CD4-positive, alpha-beta T cell treated with Interleukin-2 at 100 ng/mL for 4 hours (primary cell): ENCODE data around the gene SCARF2.
"Not testable (repeated sequence)": the region's sequence is repeated elsewhere in the genome, so short reads cannot be mapped to it uniquely, and the experiment has no call there.

Source experiments
- DNase-seq: peaks from one replicate; pipeline ENCODE4 v3.0.0-alpha.2; 2020; ENCODE audit warnings: low spot score

Gene SCARF2

DNA sequence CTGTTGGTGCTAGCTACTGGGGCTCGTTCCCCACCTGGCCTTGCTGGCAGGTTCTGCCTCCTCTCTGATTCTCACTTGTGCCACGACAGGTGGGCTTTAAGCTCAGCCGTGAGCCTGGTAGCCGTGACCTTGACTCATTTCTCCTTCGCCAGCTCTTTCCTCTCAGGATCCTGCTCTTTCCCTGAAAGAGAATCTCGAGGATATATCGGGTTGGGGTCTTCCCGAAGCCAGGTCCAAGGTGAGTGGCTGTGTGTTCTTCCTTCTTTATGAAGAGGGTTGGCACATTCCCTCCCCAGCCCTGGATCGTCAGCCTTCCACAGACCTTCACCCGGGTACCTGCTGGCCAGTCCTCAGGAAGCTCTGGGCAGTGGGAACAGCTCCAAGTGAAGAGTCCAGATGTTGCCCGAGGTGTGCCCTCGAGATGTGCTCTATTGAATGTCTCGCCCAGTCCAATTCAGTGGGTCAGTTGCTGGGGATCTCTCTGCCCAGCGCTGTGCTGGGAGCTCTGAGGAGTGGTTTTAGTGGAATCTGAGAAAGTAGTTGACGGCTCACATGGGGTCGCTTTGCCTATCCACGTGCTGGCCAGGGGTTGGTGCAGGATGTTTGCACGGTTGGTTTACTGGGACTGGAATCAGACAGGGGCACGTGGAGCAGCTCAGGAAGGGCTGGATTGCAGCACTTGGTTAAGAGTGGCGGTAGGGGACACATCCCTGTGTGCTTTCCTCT lies 42.3 kb downstream of the SCARF2 start:
- no peak for DNase-seq

DNA sequence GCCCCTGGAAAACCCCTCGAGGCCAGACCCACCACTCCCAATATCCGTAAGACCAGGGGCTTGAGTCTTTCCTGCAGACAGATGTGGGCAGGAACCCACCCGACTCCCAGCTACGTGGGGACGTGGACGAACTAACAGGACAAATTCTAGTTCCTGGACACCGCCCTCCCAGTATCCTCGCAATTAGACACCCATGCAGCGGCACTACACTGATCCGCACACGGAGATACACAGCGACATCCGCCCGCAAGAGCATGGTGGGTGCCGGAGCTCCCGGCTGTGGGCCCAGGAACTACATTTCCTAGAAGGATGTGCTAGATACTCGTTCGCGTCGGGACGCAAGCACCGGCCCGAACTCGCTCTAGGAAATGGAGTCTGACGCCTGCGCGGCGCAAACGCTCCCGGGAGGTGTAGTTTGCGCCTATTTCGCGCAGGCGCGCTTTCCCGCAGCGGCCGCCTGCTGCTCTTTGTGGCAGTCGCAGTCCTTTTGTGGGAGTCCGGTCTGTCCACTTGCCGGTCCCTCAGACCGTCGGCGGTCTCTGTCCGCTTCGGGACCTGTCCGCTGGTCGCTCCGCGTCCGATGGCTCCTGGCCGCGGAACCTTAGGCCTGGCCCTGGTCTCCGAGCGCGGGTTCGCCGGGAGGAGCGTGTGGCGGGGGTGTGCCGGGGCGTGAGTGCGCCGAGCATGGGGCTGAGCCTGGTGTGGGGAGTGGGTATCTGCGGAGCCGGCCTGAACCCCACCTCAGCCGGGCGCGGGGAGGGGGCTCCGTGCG lies 43.7 kb downstream of the SCARF2 start, which contains the start of gene ZNF74:
Gene ZNF74 (plus strand): TSS at position 447 of the 772 bp plus-strand sequence. CDS start 478 bp downstream, outside the sequence.
- peak; percentile 90 for DNase-seq

DNA sequence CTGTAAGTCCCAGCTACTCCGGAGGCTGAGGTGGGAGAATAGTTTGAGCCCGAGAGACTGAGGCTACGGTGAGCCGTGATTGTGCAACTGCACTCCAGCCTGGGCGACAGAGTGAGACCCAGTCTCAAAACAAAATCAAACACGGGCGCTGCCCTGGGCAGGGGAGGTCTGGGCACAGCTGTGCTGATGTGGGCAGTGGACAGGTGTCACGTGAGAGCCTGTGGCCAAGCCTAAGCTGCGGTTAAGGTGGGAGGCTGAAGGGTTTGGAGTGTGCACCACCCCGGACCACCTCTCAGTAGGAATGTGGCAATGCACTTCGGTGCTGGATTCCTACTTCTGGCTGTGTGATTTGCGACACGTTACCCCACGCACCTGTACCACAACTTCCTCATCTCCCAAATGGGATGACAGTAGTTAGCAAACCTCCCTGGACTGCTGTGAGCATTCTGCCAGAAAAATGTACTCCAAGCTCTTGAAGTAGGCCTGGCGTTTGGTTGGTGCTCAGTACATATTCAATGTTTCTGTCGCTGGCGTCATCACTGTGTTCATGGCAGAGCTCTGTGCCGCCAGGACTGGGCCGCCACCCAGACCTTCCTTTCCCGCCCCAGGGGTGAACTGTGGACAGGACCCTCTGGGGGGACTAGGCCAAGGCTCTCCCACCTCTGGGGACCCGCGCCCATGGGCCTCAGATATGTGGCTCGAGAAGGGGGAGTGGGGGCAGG lies 44.5 kb downstream of the SCARF2 start:
- DNase-seq, result no peak

DNA sequence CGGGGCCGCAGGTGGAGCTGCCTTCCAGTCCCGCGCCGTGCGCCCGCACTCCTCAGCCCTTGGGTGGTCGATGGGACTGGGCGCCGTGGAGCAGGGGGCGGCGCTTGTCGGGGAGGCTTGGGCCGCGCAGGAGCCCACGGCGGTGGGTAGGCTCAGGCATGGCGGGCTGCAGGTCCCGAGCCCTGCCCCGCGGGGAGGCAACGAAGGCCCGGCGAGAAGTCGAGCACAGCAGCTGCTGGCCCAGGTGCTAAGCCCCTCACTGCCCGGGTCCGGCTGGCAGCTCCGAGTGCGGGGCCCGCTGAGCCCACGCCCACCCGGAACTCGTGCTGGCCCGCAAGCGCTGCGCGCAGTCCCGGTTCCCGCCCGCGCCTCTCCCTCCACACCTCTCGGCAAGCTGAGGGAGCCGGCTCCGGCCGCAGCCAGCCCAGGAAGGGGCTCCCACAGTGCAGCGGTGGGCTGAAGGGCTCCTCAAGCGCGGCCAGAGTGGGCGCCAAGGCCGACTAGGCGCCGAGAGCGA lies 45.2 kb downstream of the SCARF2 start:
- DNase-seq, result not testable (repeated sequence)

- no peak for DNase-seq
Observed at GRCh38 chr22:20391222-20391621, 46.4 kb downstream of the SCARF2 start.

- DNase-seq, result no peak
Observed at GRCh38 chr22:20390394-20390907, 47.2 kb downstream of the SCARF2 start.

DNA sequence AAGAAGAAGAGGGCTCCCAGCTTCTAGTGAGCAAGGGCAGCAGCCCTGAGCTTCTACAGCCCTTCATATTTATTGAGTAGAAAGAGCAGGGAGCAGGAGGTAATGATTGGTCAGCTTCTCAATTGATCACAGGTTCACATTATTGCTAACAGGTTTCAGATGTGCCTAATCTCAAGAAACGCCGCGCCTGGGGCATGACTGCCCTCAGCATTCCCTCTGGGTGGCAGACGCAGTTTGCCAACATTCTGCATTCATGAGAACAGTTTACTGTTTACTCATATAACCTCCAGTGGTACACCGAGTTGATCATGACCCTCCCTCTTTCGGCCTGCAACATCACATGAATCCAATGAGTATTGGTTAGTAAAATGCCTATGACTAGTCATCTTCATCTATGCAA lies 48.3 kb downstream of the SCARF2 start:
- DNase-seq, result no peak

GRCh38 chr22:20388200-20388599 lies 49.4 kb downstream of the SCARF2 start:
- DNase-seq, result no peak

GRCh38 chr22:20386972-20387371 lies 50.7 kb downstream of the SCARF2 start:
- DNase-seq, result no peak

- DNase-seq, result no peak
Observed at GRCh38 chr22:20386336-20386735, 51.3 kb downstream of the SCARF2 start.

GRCh38 chr22:20384865-20385264 lies 52.8 kb downstream of the SCARF2 start:
- no peak for DNase-seq

DNA sequence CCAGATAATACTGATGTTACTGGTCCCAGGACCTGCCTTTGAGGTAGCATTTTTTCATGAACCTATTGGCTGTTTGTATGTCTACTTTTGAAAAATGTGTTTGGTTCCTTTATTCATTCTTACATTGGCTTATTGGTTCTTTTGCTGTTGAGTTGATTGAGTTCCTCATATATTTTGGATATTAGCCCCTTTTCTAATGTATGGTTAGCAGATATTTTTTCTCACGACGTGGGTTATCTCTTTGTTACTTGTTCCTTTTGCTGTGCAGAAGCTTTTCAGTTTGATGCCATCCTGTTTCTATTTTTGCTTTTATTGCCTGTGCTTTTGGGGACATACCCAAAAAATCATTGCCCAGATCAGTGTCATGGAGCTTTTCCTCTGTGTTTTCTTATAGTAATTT lies 53.5 kb downstream of the SCARF2 start:
- no peak for DNase-seq

- DNase-seq, result no peak
Observed at GRCh38 chr22:20383538-20383937, 54.1 kb downstream of the SCARF2 start.

GRCh38 chr22:20380486-20380885 lies 57.1 kb downstream of the SCARF2 start:
- DNase-seq, result no peak

GRCh38 chr22:20378684-20379083 lies 58.9 kb downstream of the SCARF2 start:
- DNase-seq, result not testable (repeated sequence)

GRCh38 chr22:20378110-20378509 lies 59.5 kb downstream of the SCARF2 start:
- DNase-seq, result no peak

- DNase-seq, result not testable (repeated sequence)
Observed at GRCh38 chr22:20376983-20377382, 60.6 kb downstream of the SCARF2 start.

- not testable (repeated sequence) for DNase-seq
Observed at GRCh38 chr22:20376281-20376680, 61.3 kb downstream of the SCARF2 start.
